GM19351 (cell line): ENCODE data around the gene ABCC3.
"Not testable (repeated sequence)": the region's sequence is repeated elsewhere in the genome, so short reads cannot be mapped to it uniquely, and the experiment has no call there.

Experiments
- ATAC-seq: cut with Tn5 transposase; IDR thresholded peaks from one replicate; pipeline ENCODE4 v1.9.1; 2021; ENCODE audit warnings: mild to moderate bottlenecking, moderate library complexity; ENCODE audit not compliant: unreplicated experiment

Gene ABCC3

DNA sequence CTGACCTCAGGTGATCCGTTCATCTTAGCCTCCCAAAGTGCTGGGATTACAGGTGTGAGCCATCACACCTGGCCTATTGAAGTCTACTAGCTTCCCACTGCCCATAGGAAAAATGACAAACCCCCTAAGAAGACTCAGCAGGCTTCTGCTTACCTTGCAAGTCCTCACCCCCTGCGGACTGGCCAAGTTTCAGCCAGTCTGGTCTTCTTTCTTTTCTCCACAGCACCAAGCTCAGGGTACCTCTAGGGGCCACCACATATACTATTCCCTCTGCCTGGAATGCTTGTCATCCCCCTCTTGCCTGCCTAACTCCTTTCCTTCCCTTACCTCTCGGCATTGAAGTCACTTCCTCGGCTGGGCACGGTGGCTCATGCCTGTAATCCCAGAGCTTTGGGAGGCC is 31.2 kb downstream of the ABCC3 start:
- no peak for ATAC-seq

DNA sequence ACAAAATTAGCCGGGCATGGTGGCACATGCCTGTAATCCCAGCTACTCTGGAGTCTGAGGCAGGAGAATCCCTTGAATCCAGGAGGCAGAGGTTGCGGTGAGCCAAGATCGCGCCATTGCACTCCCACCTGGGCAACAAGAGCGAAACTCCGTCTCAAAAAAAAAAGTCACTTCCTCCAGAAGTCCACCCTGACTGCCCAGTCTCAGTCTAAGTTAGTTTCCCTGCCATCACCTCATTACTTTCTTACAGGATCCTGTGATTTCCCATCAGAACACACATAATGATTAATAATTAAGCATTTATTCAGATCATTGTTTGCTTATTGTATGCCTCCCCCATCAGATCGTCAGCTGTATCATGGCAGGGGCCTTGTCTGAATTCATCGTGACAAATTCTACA is 31.6 kb downstream of the ABCC3 start:
- ATAC-seq, result no peak

GRCh38 chr17:50667259-50668024 is 32.8 kb downstream of the ABCC3 start:
- no peak for ATAC-seq

- no peak for ATAC-seq
These were observed 33.5 kb downstream of the ABCC3 start for GRCh38 chr17:50668025-50668837.

GRCh38 chr17:50668838-50669581 is 34.3 kb downstream of the ABCC3 start:
- ATAC-seq, result no peak

DNA sequence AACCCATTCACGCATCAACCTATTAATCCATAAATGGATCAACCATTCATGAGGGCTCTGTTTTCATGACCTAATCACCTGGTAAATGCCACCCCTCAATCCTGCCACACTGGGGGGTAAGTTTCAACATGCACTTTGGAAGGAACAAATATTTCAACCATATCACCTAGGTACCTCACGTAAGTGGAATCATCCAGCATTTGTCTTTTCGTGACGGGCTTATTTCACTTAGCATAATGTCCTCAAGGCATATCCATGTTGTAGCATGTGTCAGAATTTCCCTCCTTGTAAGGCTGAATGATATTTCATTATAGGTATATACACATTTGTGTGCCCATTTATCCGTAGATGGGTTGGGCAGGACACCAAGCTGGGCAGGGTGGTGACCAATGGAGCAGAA is 37.4 kb downstream of the ABCC3 start:
- ATAC-seq, result no peak

DNA sequence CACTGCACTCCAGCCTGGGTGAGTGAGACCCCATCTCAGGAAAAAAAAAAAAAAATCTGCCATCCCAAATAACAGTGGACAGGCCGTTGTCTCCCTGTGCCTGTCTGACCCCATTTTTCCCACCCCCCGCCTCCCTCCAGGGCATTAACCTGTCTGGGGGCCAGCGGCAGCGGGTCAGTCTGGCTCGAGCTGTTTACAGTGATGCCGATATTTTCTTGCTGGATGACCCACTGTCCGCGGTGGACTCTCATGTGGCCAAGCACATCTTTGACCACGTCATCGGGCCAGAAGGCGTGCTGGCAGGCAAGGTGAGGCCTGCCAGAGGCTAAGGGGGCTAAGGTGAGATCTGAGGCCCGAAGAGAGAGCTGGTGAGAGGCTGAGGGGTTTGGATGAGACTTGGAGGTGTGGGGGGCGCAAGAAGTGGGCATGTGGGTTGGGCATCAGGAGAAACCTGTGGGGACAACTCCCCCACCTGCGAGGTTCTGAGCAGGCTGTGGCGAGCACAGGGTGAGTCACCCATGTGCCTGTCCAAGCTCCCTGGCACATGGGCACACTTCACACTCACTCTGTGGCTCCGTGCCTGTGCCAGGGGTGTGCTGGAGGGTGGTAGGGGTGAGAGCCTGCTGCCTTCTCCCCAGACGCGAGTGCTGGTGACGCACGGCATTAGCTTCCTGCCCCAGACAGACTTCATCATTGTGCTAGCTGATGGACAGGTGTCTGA is 38.3 kb downstream of the ABCC3 start:
- no peak for ATAC-seq

- no peak for ATAC-seq
These were observed 40.5 kb downstream of the ABCC3 start for GRCh38 chr17:50675190-50675589.

- no peak for ATAC-seq
These were observed 40.9 kb downstream of the ABCC3 start for GRCh38 chr17:50675627-50676026.

- ATAC-seq, result no peak
These were observed 41.6 kb downstream of the ABCC3 start for GRCh38 chr17:50676065-50676975.

DNA sequence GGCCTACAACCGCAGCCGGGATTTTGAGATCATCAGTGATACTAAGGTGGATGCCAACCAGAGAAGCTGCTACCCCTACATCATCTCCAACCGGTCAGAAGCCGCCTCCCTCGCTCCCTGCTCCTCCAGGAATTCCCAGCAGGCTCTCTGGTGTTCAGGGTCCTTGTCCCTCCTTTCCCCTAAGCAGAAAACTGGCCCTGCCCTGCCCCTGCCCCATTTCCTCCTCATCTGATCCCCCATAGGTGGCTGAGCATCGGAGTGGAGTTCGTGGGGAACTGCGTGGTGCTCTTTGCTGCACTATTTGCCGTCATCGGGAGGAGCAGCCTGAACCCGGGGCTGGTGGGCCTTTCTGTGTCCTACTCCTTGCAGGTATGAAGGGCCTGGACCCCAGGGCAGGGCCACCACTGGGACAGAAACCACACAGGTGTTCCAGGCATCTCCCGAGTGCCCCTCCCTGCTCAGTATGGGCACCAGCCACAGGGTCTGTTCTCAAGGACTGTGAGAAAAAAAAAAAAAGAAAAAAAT is 43.2 kb downstream of the ABCC3 start:
- no peak for ATAC-seq

DNA sequence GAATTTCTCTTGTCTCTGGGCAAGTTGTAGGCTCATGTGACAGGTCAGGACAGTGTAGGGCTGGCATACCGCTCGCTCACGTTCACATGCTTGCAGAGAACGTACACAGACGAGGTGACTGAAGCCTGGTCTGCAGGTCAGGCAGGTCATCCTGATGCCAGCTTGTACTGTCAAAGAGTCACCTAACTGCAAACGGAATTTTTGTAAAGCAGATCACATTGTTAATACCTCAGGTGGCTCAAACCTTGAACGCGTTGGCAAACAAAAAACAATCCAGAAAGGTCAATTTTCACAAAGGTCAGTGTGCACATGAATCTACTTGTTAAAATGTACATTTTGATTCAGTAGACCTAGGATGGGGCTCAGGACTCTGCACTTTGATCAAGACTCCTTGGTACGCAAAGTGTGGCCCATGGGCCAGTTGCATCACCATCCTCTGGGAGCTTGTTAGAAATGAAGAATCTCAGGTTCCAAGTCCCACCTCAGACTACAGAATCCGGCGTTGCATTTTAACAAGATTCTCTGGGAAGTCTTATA is 44.4 kb downstream of the ABCC3 start:
- ATAC-seq, result no peak

DNA sequence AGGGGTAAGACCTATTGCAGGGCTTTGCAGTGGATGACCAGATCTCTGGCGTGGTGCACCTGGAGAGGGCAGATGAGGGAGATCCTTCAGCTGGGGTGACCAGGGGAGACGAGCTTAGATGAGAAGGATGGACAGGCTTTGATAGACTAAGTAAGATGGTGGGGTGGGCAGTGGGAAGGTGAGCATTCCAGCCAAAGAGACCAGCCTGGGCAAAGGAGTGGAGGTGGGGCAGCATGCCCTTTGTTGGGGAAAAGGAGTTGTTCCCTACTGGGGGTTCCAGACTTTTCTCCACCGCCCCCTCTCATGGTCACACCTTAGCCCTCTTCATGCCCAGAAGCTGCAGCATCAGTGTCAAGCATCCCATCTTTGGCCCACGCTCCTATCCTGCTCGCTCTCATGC is 45.4 kb downstream of the ABCC3 start:
- no peak for ATAC-seq

GRCh38 chr17:50680543-50681262 is 46.0 kb downstream of the ABCC3 start:
- not testable (repeated sequence) for ATAC-seq

GRCh38 chr17:50681263-50682200 is 46.9 kb downstream of the ABCC3 start:
- no peak for ATAC-seq

DNA sequence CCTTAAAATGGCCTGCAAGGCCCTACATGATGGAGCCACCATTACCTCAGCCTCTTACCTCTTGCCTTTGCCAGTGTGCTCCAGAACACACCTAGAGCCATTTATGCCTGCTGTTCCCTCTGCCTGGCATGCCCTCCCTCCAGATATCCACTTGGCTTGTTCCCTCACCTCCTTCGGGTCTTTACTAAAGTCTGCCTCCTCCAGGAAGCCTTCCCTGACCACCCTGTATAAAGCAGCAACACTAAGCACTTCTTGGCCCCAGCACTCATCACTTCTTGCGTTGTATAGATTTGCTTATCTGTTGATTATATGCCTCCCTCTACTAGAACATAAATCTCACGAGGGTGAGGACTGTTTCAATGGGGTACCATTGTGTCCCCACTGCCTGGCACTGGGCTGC is 47.8 kb downstream of the ABCC3 start:
- no peak for ATAC-seq

DNA sequence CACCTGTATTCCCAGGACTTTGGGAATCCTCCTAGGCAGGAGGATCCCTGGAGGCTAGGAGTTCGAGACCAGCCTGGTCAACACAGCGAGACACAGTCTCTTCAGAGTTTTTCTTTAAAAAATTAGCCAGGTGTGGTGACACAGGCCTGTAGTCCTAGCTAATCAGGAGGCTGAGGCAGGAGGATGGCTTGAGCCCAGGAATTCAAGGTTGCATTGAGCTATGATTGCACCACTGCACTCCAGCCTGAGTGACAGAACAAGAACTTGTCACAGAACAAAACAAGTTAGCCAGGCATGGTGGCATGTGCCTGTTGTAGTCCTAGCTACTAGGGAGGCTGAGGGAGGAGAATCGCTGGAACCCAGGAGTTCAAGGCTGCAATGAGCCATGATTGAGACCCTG is 48.3 kb downstream of the ABCC3 start:
- no peak for ATAC-seq
